OCI-LY1 (cell line): Measurements from ENCODE around the gene STK32B.

Experiments used
- H2AFZ ChIP-seq: fragments of 200-600 bp; sonication (generic), shearing (Covaris generic); 2 replicates; pipeline ENCODE4 v1.6.0; 2014; ENCODE audit warnings: antibody characterized with exemption, mild to moderate bottlenecking, low read length
- H3F3A ChIP-seq: fragments of 200-600 bp; sonication (generic), shearing (Covaris generic); 2 replicates; pipeline ENCODE4 v1.6.0; 2014; ENCODE audit warnings: mild to moderate bottlenecking, antibody characterized with exemption, low read length, moderate library complexity; ENCODE audit not compliant: insufficient read depth
- H3K27ac ChIP-seq: fragments of 200-600 bp; sonication (generic); 2 replicates; pipeline ENCODE4 v1.5.1; 2014; ENCODE audit warnings: low read length, mixed run types, mild to moderate bottlenecking, low read depth; ENCODE audit not compliant: poor library complexity, severe bottlenecking
- H3K27me3 ChIP-seq: fragments of 200-600 bp; sonication (generic); 2 replicates; pipeline ENCODE4 v1.6.0; 2014; ENCODE audit warnings: antibody characterized with exemption, mild to moderate bottlenecking, low read length, moderate library complexity; ENCODE audit not compliant: insufficient read depth
- H3K36me3 ChIP-seq: fragments of 200-600 bp; sonication (generic); 2 replicates; pipeline ENCODE4 v1.6.1; 2014; ENCODE audit warnings: mild to moderate bottlenecking, antibody characterized with exemption, low read length, moderate library complexity, mixed read lengths; ENCODE audit not compliant: insufficient read depth
- H3K4me1 ChIP-seq: fragments of 200-600 bp; sonication (generic); 2 replicates; pipeline ENCODE4 v1.5.1; 2014; ENCODE audit warnings: mild to moderate bottlenecking, low read length, moderate library complexity; ENCODE audit not compliant: insufficient read depth, severe bottlenecking
- H3K4me2 ChIP-seq: fragments of 200-600 bp; sonication (generic), shearing (Covaris generic); 2 replicates; pipeline ENCODE4 v1.6.1; 2014; ENCODE audit warnings: low read length
- H3K4me3 ChIP-seq: fragments of 200-600 bp; sonication (generic); 2 replicates; pipeline ENCODE4 v1.5.1; 2014; ENCODE audit warnings: low read length, low read depth, mild to moderate bottlenecking, mixed read lengths; ENCODE audit not compliant: poor library complexity, severe bottlenecking
- H3K79me2 ChIP-seq: fragments of 200-600 bp; shearing (Covaris generic); 2 replicates; pipeline ENCODE4 v1.6.1; 2016; ENCODE audit warnings: mixed run types, low read length, mixed read lengths; ENCODE audit not compliant: insufficient read depth
- H3K9ac ChIP-seq: fragments of 200-600 bp; sonication (generic), shearing (Covaris generic); 2 replicates; pipeline ENCODE4 v1.6.1; 2014; ENCODE audit warnings: mild to moderate bottlenecking, low read length, mixed read lengths
- H3K9me2 ChIP-seq: fragments of 200-600 bp; sonication (generic), shearing (Covaris generic); 2 replicates; pipeline ENCODE4 v1.6.1; 2014; ENCODE audit warnings: low read depth, mild to moderate bottlenecking, low read length, mixed read lengths
- H3K9me3 ChIP-seq: fragments of 200-600 bp; shearing (Covaris generic); 2 replicates; pipeline ENCODE4 v1.6.1; 2014; ENCODE audit warnings: low read length, mixed read lengths
- H4K20me1 ChIP-seq: fragments of 200-600 bp; sonication (generic), shearing (Covaris generic); 2 replicates; pipeline ENCODE4 v1.6.0; 2016; ENCODE audit warnings: mild to moderate bottlenecking, low read length; ENCODE audit not compliant: insufficient read depth
- CTCF ChIP-seq: fragments of 200-600 bp; sonication (generic), shearing (Covaris generic); IDR thresholded peaks from 2 replicates; pipeline ENCODE4 v1.5.1; 2017; ENCODE audit warnings: mild to moderate bottlenecking, antibody characterized with exemption, low read length, moderate library complexity, mixed read lengths
- EZH2 ChIP-seq: fragments of 200-600 bp; sonication (generic), shearing (Covaris generic); IDR thresholded peaks from 2 replicates; pipeline ENCODE4 v1.8.0; 2017; ENCODE audit warnings: borderline replicate concordance, mixed run types, mild to moderate bottlenecking, antibody characterized with exemption, low read length, moderate library complexity, mixed read lengths

Gene STK32B

GRCh38 chr4:5118091-5118786 lies 67.0 kb downstream of the STK32B start:
- TF ChIP-seq CTCF (no peak), EZH2 (no peak)

DNA sequence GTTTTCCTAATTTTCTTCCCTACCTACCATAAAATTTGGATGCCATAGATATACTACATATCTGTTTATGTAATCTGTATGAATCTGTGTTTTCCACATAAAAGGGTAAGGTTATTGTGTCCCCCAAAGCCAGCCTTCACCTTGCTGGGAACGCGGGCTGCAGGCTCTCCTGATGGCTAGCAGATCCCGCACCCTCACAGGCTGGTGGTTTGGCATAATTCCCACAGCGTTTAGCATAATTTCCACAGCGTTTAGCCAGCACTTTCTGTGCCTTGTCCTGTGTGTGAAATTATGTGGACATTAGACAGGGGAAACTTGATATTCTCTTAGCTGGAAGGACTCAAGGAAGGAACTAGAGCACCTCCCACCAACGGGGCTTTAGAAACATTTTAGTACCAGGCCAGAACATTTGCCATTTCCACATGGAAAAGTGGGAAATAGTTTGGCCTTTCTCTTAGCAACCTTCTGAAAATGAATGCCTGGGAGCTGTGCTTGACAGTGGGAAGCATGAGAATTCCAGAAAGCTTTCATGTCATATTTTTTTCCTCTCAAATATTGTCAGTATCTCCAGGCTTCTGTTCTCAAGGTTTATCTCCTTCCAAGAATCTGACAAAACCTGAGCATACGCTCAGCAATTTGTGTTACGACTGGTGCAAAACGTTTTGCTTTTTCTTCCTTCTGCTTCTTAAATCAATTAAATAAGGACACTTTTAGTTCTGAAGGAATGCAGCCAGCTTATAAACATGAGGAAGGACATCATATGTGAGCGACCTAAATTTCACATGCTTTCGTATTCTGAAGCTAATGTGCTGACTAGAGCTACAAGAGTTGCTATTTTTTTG lies 67.9 kb downstream of the STK32B start:
- TF ChIP-seq CTCF, result no peak
- TF ChIP-seq EZH2, result no peak
- peaks cover 3% of the 10 kb centered on the region for H3K4me1 ChIP-seq
- no peak overlapping the region for H3K4me3 ChIP-seq
- H4K20me1 ChIP-seq, result no peaks in the 10 kb centered on the region
- no peak overlapping the region for H3K4me2 ChIP-seq
- H3K9me2 ChIP-seq, result no peaks in the 10 kb centered on the region
- H3F3A ChIP-seq, result no peaks in the 10 kb centered on the region
- no peaks in the 10 kb centered on the region for H3K79me2 ChIP-seq
- no peaks in the 10 kb centered on the region for H3K27me3 ChIP-seq
- no peak overlapping the region for H2AFZ ChIP-seq
- H3K27ac ChIP-seq, result no peak overlapping the region
- H3K36me3 ChIP-seq, result no peaks in the 10 kb centered on the region
- H3K9me3 ChIP-seq, result no peaks in the 10 kb centered on the region
- no peak overlapping the region for H3K9ac ChIP-seq

More at GRCh38 chr4:5118091-5118786, 67.0 kb downstream of the STK32B start:
- Histone ChIP-seq H3K9me2 (no peaks in the 10 kb centered on the region), H3K27ac (no peak overlapping the region), H4K20me1 (no peaks in the 10 kb centered on the region), H3K4me1 (peaks cover 3% of the 10 kb centered on the region), H3K27me3 (no peaks in the 10 kb centered on the region), H3K36me3 (no peaks in the 10 kb centered on the region), H3K4me2 (no peak overlapping the region), H3F3A (no peaks in the 10 kb centered on the region), H3K4me3 (no peak overlapping the region), H3K9ac (no peak overlapping the region), H3K79me2 (no peaks in the 10 kb centered on the region), H2AFZ (no peak overlapping the region), H3K9me3 (no peaks in the 10 kb centered on the region)

DNA sequence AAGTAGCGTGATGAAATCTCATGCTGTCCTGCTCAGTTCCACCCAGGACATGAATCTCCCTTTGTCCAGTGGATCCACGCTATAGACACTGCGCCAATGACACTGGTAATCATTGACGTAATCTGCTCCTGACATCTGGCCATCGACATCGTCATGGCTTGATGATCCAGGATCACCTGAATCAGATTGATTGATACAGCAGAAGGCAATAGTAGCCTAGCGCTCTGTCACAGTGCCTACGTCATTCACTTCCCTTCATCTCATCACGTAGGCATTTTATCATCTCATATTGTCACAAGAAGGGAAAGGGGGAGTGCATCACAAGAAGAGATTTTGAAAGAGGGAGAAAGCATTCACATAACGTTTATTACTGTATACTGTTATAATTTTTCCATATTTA lies 68.8 kb downstream of the STK32B start:
- Histone ChIP-seq H3K9me2 (no peaks in the 10 kb centered on the region), H3K36me3 (no peaks in the 10 kb centered on the region), H3K4me1 (peaks cover 3% of the 10 kb centered on the region), H2AFZ (no peak overlapping the region), H3K4me3 (no peak overlapping the region), H3K27ac (no peak overlapping the region), H3K9me3 (no peaks in the 10 kb centered on the region), H3F3A (no peaks in the 10 kb centered on the region), H4K20me1 (no peaks in the 10 kb centered on the region), H3K79me2 (no peaks in the 10 kb centered on the region), H3K27me3 (no peaks in the 10 kb centered on the region), H3K4me2 (no peak overlapping the region), H3K9ac (no peak overlapping the region)
- TF ChIP-seq EZH2 (no peak), CTCF (no peak)
